NCI-H226 (cell line): ENCODE measurements around the gene MYOF.
"Not testable (repeated sequence)": the region's sequence is repeated elsewhere in the genome, so short reads cannot be mapped to it uniquely, and the experiment has no call there.

Experiments
- DNase-seq: peaks from one replicate; pipeline ENCODE4 v3.0.0-alpha.2; 2015

MYOF gene

DNA sequence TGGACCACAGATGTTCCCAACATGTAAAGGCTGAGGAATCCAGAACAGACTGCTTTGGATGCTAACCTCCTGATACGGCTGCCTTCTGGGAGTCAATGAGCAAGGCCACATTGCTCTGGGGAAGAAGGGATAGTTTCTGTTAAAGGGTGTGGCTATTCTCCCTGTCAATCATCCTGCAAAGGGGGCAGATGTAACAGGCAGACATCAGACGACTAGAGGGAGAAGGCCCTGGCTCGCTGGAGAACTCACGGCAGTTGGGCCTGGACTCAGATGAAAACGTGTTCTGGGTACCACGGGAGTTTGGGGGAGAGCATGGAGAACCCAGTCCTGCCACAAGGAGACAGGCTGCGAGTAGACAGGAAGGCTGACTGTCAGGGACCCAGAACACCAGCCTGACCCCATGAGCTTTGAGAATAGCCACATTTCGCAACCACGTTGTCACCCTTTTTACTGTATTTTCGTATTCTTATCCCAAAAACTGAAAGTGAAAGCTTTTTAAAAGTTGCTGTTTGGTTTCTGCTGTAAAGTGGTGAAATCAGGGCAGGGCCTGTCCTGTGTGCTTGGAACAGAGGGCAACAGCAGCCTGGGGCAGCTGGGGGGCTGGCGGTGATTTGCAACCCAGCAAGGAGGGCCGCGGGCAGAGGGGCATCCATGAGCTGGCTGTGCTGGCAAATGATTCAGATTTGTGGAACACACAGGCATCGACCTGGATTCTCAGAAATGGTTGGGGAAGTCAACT lies 95.3 kb downstream of the MYOF start:
- no peak for DNase-seq

DNA sequence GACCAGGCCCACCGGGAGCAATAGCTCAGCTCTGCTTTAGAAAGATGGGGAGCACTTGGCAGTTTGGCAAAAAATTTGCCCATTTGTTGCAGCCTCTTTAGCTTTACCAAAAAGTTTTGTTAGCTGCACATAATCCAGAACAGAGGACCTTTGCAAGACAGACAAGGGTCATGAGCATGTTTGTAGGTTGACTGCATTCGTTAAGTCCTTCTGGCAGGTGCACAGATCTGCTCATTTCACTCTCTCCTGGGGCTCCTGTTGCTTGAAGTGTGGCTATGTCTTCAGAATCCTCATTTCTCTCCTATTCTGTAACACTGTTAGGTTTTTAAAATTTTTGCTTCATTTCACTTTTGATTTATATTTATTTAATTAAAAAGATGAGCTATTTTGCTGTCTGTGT lies 96.8 kb downstream of the MYOF start:
- no peak for DNase-seq

DNA sequence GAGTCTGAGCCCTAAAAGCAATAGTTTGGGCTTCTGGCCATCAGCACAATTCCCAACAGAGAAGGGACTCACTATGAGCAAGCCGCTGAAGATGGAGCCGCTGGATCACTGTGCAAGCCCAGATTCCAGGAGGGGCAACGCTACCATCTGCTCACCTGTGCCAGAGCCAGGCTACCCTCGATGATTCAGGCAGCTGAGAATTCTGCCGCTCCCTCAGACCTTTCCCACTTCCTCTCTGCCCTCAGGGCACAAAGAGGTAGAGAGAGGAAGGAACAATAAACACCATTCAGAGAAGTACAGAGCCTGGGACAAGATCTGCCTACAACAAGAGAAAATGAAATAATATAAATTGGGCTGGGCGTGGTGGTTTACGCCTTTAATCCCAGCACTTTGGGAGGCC lies 98.1 kb downstream of the MYOF start:
- peak; percentile 99 for DNase-seq

DNA sequence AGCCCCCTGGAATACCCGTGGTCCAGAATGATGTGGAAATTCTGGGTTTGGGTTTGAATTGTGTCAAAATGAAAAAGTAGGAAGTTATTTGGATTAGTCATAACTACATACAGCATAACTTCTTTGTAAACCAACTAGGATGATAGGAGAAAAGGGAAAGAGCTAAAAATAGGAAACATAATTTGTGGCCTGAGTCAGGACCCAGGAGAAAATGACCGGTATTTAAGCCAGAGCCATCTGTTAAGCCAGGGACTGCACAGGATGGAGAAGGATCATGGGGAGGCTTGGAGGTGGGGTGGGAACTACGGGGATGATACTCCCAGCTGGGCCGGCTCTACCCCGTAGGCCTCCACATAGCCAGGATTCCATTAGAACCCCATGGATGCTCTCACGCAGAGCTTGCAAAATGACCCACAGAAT lies 98.6 kb downstream of the MYOF start:
- peak; percentile 91 for DNase-seq

DNA sequence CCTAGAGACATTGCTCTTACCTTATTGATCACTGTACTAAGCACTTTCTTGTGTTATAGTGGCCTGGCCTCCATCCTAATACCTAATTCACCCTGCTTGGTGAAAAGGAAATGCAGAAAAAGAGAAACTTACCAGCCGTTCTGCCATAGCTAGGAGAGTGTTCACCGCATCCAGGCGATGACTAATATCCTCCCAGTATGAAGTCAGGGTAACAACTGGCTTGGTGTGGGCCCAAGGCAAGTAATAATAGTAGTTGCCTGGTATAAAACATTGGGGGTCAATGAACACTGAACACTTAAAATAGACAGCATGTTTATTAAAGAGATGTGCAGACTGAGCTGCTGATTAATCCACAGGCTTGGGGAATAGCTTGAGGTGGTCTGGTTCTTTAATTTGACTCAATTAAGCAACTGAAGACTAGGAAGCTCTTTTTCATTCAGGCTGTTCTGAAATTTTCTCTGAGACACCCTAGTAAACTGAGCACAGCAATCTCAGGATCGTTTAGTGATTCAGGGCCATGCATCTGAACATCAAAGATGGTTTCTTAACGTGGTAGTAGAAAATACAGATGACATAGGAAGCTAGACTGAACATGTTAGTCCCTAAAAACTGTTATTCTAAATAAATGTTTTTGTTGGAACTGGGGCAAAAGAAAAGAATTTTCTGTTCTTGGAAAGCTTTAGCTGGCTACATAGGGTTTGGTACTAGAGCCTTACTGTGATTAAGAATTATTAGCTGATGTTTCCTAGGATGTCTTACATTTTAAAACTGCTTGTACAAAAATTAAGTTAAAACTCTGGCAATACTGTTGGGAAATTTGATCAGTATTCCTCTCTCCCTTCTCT lies 102.2 kb downstream of the MYOF start:
- DNase-seq, result peak; percentile 79

DNA sequence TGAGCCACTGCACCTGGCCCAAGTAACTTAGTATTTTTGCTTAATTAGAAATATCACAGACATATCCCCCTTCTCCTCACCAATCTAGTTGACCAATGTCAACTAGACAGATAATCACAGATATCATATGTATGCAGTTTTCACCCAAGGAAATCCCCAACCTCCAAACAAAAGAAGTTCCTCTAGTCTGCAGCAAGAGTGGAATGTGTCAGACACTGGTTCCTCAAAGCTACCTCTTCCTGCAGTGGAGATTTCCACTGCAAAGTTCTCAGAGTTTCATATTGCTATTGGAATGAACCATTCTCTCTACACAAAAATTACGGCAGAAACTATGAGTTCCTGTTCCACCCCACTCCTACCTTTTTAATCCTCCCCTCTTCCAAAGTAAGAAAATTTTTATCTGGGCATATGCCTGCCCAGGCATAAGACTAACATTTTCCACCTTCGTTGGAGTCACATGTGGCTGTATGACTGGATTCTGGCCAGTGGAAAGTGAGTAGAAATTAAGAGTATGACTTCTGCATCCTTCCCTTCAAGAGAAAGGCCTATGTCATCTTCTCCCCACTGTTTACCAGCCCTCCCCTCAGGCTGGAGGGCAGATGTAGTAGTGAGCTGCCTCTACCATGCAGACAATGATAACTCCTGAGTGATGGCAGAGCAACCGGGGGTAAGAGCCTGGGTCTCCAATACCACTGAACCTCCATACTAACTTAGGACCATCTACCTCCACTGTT lies 103.0 kb downstream of the MYOF start:
- peak; percentile 38 for DNase-seq

DNA sequence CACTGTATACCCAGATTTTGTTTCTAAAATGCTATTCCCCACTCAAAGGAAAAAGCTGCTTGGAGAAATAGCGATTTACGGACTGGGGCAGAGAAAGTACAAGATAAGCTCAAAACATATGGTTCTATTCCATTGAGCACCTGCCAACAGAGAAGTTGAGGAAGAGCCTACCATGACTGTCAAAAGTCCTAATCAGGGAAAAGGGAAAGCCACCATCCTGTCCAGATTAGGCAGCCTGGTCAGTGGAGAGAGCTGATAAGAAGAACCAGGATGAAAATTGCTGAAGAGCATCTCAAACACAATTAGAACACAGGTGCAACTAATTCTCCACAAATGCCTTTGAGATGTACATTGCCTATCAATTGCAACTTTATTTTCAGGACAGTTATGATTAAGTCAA lies 104.1 kb downstream of the MYOF start:
- no peak for DNase-seq

DNA sequence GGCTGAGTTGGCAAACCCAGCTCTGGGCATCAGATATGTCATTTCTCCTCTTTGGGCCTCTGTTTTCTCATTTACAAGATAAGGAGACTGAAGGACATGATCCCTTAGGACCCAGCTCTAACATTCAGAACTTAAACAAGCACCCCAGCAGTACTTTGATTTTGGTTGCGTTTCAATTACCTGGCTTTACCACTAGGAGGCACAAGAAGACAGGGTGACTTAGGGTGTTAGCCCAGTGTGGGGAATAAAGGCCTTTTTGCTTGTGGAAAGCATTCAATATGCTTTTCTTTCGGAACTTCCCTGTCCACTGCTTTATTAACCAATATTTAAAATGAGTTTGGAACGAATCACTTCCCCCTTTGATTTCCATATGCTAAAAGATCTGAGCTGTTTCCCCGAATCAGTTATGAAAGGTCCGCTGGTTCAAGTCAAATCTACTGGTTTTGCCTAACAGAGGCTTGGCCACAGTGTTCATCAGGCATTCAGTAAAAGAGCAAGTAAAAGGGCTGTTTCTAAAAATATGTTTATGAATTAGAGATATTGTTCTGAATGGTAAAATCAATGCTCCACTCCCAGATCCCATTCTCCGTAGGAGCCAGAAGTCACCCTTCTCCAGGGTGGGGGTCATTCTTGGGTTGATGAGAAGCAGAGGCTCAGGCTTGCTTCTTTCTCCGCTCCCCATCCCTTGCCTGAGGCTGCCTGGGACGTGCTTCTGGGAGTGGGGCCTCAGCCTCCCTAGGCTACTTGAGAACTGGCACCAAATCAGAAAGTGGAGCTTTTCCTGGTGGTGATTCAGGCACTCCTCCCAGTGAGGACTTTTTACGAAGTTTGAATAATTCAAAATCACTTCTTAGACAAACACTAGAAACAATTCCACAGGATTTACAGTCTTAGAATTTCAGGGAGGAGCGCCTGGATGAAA lies 105.5 kb downstream of the MYOF start:
- peak; percentile 81 for DNase-seq

DNA sequence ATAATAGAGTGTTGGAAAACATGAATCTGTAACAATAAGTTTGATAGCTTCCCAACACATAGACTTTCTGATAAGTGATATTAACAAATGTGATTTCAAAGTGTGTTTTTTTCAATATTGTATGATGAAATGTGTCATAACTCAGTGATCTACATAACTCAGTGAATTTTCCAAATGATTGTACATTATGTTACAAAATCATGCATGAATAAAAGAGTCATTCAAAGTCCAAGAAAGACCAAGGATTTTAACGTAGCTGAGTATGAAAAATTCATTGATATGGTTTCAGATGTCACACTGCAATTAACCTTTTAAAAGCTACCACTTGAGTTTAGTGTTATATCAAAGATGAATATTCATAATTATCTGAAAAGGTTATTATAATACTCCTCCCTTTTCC lies 111.2 kb downstream of the MYOF start:
- DNase-seq, result no peak

DNA sequence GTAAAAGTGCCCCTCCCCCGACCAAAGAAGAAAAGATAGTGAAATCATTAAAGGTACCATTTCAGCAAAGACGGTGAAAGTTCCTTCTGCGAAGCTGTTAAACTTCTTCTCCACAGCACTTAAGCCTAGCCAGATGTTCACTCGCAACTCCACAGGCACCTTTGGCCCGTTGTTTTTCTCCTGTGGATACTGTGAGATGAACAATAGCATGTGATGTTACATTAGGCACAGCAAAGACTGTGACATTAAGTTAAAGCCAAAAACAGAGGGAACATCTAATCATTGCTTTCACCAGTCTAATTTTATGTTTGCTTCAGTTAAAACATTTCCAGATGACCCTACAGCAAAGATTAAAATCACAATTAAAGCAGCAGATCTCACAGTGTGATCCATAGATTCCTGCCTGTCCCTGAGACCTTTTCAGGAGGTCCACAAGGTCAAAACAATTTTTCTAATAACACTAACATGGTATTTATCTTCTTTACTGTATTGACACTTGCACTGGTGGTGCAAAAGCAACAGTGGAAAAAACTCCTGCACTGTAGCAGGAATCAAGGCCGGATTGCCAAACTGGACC lies 112.5 kb downstream of the MYOF start:
- DNase-seq, result no peak

DNA sequence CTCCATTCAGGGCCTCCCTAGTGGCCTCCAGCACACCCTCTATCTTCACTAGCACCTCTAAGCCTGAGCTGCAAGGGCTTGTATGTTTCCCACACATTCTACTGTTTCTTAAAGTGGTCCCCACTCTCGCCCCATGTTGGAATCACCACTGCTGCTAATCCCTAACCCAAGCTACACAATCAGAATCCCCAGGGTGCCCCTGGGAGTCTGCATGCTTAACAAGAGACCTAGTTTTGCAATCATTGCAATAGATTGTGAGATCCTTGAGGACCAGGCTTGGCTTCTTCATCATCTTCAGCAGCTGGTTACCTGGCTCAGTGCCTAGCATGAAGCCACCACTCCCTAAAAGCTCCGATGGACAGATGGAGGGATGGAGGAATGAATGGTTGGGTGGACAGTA lies 113.9 kb downstream of the MYOF start:
- DNase-seq, result no peak

DNA sequence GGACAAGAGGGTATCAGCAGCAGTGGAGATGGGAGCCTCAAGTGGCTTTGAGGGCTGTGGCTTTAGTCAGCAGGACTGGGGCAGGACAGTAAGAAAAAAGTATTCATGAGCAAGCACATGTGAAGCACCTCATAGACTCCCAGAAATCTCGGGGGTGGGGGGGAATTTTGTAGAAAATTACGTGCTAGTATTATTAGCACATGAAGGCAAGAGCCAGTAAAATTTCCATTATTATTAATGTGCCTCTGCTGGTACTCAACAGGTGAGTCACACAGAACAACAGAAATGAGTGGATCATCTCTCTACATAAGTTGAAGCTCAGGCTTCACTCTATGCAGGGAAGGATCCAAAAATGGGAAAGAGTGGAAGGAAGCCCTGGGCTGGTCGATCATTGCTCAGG lies 114.5 kb downstream of the MYOF start:
- no peak for DNase-seq

DNA sequence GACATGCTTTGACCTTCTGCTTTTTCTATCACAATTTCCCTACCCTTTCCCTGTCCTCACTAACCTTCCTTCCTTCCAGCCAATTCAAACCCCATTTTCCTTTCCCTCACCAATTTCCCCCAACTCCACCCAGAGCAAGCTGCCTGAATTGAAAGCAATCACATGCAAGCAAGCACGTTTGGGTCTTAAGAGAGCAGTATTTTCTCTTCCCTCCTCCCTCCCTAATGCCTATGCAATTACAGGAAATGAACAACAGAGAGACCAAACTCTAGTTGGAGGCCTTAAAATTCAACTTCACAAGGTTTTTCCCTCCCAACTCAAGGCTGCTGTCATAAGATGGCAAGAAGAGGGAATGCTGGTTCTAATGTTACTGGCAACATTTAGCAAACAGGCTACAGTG lies 117.2 kb downstream of the MYOF start:
- DNase-seq, result no peak

DNA sequence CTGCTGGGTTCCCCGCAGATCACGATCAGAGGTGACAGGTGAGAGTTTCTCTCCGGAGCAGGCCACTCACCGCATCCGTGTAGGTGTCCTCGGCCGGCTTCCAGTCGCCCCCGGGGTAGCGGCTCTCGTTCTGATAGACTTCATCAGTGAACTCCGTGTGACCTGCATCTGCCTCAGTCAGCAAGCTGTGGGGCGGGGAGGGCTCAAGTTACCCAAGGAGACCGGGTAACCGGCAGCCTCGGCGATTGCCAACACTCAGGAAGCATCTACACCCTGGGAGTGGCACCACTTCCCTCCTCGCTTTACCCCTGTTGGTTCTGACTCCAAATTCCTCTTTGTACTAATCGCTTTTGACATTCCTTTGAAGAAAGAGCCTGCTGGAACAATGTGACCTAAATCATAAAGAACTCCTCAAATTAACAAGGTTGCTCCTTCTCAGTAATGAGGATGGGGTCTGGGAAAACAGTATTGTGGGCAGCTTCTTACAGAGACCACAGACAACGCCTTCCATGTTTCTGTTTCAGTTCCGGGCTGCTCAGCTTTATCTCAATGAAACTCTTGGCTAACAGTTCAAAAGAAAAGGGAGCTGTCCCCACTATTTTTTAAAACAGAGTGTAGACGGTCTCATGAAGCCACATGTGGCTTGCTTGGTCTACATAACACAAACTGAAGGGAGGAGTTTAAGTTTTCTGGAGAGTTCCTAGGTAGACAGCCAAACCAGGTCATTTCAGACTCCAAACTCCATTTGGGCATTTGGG lies 118.1 kb downstream of the MYOF start:
- DNase-seq, result no peak

DNA sequence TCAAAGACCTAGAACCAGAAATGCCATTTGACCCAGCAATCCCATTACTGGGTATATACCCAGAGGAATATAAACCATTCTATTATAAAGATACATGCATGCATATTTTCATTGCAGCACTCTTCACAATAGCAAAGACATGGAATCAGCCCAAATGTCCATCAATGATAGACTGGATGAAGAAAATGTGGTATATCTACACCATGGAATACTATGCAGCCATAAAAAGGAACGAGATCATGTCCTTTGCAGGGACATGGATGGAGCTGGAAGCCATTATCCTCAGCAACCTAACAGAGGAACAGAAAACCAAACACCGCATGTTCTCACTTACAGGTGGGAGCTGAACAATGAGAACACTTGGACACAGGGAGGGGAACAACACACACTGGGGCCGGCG lies 123.7 kb downstream of the MYOF start:
- not testable (repeated sequence) for DNase-seq

DNA sequence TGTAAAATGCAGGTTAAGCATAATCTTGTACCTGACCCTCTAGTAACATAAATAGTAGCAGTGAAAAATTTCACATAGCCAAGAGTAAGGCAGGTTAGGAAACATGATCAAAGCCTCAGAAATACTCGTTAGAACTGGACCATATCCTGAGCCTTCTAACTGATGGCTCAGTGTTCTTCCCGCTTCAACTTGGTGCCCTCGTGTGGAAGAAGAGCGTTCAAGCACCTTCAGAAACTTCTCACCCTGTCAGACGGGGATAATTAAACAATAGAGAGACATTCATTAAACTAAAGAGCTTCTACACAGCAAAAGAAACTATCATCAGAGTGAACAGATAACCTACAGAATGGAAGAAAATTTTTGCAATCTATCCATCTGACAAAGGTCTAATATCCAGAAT lies 124.5 kb downstream of the MYOF start:
- DNase-seq, result no peak

DNA sequence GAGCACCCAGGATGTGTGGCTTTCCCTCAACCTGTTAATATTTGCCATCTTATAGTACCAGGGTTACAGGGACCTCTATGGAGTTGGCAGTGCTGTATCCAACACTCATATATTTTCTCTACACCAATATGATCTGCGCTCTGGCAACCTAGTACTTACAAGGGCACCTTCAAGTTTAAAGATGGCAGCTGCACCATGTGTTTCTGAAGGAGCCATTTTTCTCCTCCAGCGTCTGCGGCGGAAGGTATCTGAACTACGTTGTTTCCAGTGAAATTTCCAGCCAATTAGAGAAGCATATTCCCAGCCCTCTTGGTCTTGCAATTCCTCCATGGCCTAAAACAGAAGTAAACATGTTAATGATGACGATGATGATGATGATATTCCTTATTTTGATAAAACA lies 125.6 kb downstream of the MYOF start:
- no peak for DNase-seq

DNA sequence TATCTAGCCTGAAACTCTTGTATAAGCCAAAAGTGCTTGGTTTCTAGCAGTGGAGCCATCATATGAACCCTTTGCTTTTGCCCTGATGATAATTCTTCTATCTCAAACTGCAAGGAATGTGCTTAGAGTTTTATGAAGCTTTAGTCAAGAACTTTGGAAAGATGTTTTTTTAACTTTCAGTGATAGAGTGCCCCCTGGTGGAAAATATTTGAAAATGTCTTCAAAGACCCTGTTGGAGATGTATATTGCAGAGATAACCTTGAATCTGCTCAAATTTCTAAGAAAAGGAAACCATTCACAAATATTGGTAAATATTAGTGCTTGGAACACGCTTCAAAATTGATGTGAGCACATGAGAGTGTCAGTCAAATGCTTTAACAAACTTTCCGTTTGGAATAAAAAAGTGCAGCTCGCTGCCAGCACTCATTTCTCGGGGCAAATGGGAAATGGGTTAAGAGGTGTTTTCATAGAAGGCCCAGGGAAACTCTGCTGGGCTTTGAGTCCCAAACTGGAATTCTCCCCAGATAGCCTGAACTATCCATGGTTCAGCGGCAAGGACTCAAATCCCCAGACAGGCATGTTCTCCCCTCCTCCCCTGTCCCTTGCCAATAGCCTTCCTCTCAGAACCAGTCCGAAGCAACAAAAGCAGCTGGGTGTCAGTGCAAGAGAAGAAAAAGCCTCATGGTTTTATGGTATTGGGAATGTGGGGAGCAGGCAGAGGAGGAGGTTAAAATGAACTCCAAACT lies 129.3 kb downstream of the MYOF start:
- no peak for DNase-seq

DNA sequence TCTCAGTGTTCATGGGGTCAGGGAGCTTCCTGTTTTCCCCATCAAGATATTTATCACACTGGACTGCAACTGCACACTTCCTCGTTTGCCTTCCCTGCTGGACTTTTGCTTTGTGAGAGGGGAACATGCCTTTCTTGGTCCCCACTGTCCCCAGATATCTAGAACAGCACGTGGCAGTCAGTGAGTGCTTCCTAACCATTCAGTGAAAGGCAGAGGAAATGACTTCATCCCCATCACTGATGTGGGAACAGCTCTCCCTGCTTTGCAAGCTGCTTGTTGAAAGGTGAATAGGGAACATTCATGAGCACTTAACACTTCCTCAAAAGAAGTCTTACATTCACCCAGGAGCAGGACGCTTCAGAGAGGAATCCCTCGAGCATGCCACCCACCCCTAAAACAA lies 135.4 kb downstream of the MYOF start:
- DNase-seq, result no peak

DNA sequence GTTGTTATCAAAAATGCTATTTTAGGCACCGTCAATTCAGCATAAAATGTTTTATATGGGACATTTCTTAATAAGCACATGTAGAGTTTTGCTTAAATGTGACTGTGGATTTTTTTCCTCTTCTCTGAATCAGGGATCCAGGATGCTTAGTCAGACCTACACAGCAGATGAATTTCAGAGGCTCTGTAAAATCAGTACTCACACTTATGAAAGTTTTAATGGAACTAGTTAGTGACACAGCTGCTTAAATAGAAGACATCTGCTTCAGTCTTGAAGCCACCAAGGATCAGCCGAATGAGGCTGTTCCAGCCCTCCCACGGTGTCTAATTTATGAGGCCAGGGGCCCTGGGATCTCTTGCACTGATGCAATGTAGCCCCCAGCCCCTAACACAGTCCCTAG lies 136.0 kb downstream of the MYOF start:
- no peak for DNase-seq

DNA sequence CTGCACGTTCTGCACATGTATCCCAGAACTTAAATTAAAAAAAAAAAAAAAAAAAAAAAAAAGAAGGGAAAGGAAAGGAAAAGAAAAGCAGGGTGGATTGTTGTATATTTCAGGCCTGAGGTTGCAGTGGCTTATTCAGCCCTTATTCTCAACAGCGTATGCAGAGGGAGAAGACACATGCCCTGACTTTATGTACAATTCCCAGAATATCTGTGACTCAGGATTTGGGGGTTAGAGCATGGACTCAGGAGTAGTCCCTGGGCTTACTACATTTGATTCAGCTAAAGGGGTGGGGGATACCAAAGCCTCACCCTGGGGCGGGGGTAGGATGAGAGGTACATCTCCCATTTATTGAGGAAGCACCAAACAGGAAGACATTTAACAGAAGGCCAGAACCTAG lies 137.4 kb downstream of the MYOF start:
- DNase-seq, result no peak
